GM04503 (cell line): ENCODE results near the gene METTL15.
"Not testable (repeated sequence)": the region's sequence is repeated elsewhere in the genome, so short reads cannot be mapped to it uniquely, and the experiment has no call there.

ENCODE experiments used
- DNase-seq: peaks from one replicate; pipeline ENCODE4 v3.0.0-alpha.2; 2012; ENCODE audit warnings: low read depth

METTL15 gene

GRCh38 chr11:28296426-28296825, 188.2 kb downstream of the METTL15 start:
- DNase-seq: no peak

- DNase-seq: no peak
These were observed 190.0 kb downstream of the METTL15 start for GRCh38 chr11:28298209-28298608.

- no peak for DNase-seq
These were observed 195.4 kb downstream of the METTL15 start for GRCh38 chr11:28303477-28304191.

- no peak for DNase-seq
These were observed 207.3 kb downstream of the METTL15 start for GRCh38 chr11:28315440-28315839.

- DNase-seq: no peak
These were observed 210.7 kb downstream of the METTL15 start for GRCh38 chr11:28318871-28319270.

GRCh38 chr11:28323621-28324020, 215.4 kb downstream of the METTL15 start:
- DNase-seq: no peak

GRCh38 chr11:28332393-28332792, 224.2 kb downstream of the METTL15 start:
- not testable (repeated sequence) for DNase-seq

GRCh38 chr11:28337701-28338100, 229.5 kb downstream of the METTL15 start:
- no peak for DNase-seq

GRCh38 chr11:28338371-28338770, 230.2 kb downstream of the METTL15 start:
- no peak for DNase-seq

GRCh38 chr11:28339488-28339887, 231.3 kb downstream of the METTL15 start:
- DNase-seq: no peak

GRCh38 chr11:28342716-28343115, 234.5 kb downstream of the METTL15 start:
- no peak for DNase-seq

- DNase-seq: peak; percentile 50
These were observed 235.4 kb downstream of the METTL15 start for GRCh38 chr11:28343304-28344233.

- DNase-seq: no peak
These were observed 238.0 kb downstream of the METTL15 start for GRCh38 chr11:28346209-28346608.

GRCh38 chr11:28346721-28347120, 238.5 kb downstream of the METTL15 start:
- no peak for DNase-seq

GRCh38 chr11:28347371-28347770, 239.2 kb downstream of the METTL15 start:
- DNase-seq: no peak

- no peak for DNase-seq
These were observed 242.0 kb downstream of the METTL15 start for GRCh38 chr11:28350216-28350615.

GRCh38 chr11:28353991-28354390, 245.8 kb downstream of the METTL15 start:
- DNase-seq: no peak

- no peak for DNase-seq
These were observed 258.6 kb downstream of the METTL15 start for GRCh38 chr11:28366549-28367346.

- not testable (repeated sequence) for DNase-seq
These were observed 269.9 kb downstream of the METTL15 start for GRCh38 chr11:28378095-28378494.
